HepG2 (cell line): ENCODE results near the gene TMEM19. TPM values are rescaled to one million over a fixed set of nuclear protein-coding genes. Genes with fewer than 3 reads are reported as not detected.
A peak's percentile ranks its signal among the peaks of the same experiment; 100 is the strongest.

Experiments used
- ATAD3A ChIP-seq: sonication (generic); formaldehyde crosslinking; IDR thresholded peaks from 2 replicates; pipeline ENCODE4 v1.4.0; 2020; ENCODE audit warnings: missing genetic modification reagents
- PAF1 ChIP-seq: IDR thresholded peaks from 2 replicates; pipeline ENCODE4 v1.6.1; 2016; ENCODE audit warnings: missing genetic modification reagents, missing compliant biosample characterization
- SALL2 ChIP-seq: sonication (generic); formaldehyde crosslinking; IDR thresholded peaks from 2 replicates; pipeline ENCODE4 v1.8.1; 2023; ENCODE audit warnings: mild to moderate bottlenecking, missing genetic modification reagents, inconsistent platforms
- SRY ChIP-seq: sonication (generic); formaldehyde crosslinking; IDR thresholded peaks from 2 replicates; pipeline ENCODE4 v1.8.0; 2022; ENCODE audit warnings: mild to moderate bottlenecking, missing genetic modification reagents
- ZFY ChIP-seq: sonication (generic); formaldehyde crosslinking; IDR thresholded peaks from 2 replicates; pipeline ENCODE4 v1.4.0; 2020; ENCODE audit warnings: missing genetic modification reagents
- ZNF501 ChIP-seq: sonication (generic); formaldehyde crosslinking; IDR thresholded peaks from 2 replicates; pipeline ENCODE4 v1.5.1; 2020; ENCODE audit warnings: mild to moderate bottlenecking, moderate library complexity, missing genetic modification reagents
- ZNF563 ChIP-seq: sonication (generic); formaldehyde crosslinking; IDR thresholded peaks from 2 replicates; pipeline ENCODE4 v1.8.0; 2022; ENCODE audit warnings: mild to moderate bottlenecking, moderate library complexity, missing genetic modification reagents
- ZNF780A ChIP-seq: sonication (generic); formaldehyde crosslinking; IDR thresholded peaks from 2 replicates; pipeline ENCODE4 v1.8.0; 2022; ENCODE audit warnings: mild to moderate bottlenecking, missing genetic modification reagents, moderate library complexity
- polyA plus RNA-seq, 8 experiments: library from polyadenylated mRNA; depleted of rRNA in 3 of 8; stranded (reverse) in 7 of 8; unstranded in 1 of 8; fragments of >200 nt; fragmentation: Illumina TruSeq in 4 of 8; extraction: Trizol in 4 of 8; gene quantifications; 2 replicates each; pipeline versions ENCODE4 v1.2.1 to v1.2.3, GENCODE V29; 2011 to 2016; ENCODE audit warnings: low read depth in 4 of 8, missing spikeins in 1 of 8, mixed read lengths in 1 of 8; ENCODE audit not compliant: insufficient read depth in 1 of 8
- total RNA-seq, 5 experiments: library from RNA; depleted of rRNA; stranded (reverse); fragments of >200 nt; fragmentation: Illumina TruSeq; extraction: Trizol; gene quantifications; 2 replicates each; pipeline ENCODE4 v1.2.3, GENCODE V29; 2016; ENCODE audit warnings: low read depth in 1 of 5
- TF ChIP-seq, protein P1 (sequence below): IDR thresholded peaks from 2 replicates; pipeline ENCODE4 v1.6.1; 2016; ENCODE audit warnings: low read depth, missing genetic modification reagents, missing compliant biosample characterization
- TF ChIP-seq, protein P2 (sequence below): sonication (generic); formaldehyde crosslinking; IDR thresholded peaks from 2 replicates; pipeline ENCODE4; 2020; ENCODE audit warnings: missing genetic modification reagents, mild to moderate bottlenecking, borderline replicate concordance
- TF ChIP-seq, protein P3 (sequence below): IDR thresholded peaks from 2 replicates; pipeline ENCODE4 v1.6.1; 2016; ENCODE audit warnings: missing compliant biosample characterization, missing genetic modification reagents, borderline replicate concordance
- TF ChIP-seq, protein P4 (sequence below): sonication (generic); formaldehyde crosslinking; IDR thresholded peaks from 2 replicates; pipeline ENCODE4 v1.5.0; 2020; ENCODE audit warnings: mild to moderate bottlenecking, missing genetic modification reagents, borderline replicate concordance

The TMEM19 gene
- total and polyA plus RNA-seq, 2 of the 13 experiments (the other 11 are each of a cell fraction or from before 2014, with no cell fraction given): 16.9 to 22.5 TPM

DNA sequence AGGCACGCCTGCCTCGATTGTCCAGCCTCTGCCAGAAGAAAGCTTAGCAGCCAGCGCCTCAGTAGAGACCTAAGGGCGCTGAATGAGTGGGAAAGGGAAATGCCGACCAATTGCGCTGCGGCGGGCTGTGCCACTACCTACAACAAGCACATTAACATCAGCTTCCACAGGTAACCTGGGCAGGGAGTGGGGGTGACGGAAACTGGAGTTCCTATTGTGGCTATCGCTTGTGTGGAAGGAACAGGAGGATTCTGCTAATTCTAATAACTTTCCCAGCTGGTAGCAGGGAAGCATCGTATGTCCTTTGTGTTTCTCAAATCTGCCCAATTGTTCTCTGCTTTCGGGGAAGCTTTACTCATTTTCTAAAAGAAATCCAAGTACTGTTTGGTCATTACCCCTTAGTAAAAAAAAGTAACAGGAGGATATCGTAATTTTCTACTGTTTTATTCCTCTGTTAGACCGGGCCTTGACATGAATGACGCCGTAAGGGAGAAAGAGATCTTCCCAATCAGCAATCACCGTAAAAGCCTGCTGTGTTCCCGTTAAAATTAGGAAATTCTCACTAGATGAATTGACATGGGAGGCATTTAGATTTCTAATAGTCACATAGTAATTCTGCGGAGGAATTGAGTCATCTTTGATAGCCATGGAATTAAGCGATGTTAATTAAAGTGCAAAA is 21.3 kb upstream of the TMEM19 start (continued):
- TF ChIP-seq, protein P1, sequence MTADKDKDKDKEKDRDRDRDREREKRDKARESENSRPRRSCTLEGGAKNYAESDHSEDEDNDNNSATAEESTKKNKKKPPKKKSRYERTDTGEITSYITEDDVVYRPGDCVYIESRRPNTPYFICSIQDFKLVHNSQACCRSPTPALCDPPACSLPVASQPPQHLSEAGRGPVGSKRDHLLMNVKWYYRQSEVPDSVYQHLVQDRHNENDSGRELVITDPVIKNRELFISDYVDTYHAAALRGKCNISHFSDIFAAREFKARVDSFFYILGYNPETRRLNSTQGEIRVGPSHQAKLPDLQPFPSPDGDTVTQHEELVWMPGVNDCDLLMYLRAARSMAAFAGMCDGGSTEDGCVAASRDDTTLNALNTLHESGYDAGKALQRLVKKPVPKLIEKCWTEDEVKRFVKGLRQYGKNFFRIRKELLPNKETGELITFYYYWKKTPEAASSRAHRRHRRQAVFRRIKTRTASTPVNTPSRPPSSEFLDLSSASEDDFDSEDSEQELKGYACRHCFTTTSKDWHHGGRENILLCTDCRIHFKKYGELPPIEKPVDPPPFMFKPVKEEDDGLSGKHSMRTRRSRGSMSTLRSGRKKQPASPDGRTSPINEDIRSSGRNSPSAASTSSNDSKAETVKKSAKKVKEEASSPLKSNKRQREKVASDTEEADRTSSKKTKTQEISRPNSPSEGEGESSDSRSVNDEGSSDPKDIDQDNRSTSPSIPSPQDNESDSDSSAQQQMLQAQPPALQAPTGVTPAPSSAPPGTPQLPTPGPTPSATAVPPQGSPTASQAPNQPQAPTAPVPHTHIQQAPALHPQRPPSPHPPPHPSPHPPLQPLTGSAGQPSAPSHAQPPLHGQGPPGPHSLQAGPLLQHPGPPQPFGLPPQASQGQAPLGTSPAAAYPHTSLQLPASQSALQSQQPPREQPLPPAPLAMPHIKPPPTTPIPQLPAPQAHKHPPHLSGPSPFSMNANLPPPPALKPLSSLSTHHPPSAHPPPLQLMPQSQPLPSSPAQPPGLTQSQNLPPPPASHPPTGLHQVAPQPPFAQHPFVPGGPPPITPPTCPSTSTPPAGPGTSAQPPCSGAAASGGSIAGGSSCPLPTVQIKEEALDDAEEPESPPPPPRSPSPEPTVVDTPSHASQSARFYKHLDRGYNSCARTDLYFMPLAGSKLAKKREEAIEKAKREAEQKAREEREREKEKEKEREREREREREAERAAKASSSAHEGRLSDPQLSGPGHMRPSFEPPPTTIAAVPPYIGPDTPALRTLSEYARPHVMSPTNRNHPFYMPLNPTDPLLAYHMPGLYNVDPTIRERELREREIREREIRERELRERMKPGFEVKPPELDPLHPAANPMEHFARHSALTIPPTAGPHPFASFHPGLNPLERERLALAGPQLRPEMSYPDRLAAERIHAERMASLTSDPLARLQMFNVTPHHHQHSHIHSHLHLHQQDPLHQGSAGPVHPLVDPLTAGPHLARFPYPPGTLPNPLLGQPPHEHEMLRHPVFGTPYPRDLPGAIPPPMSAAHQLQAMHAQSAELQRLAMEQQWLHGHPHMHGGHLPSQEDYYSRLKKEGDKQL (CRISPR knock-in tag): no peak
- TF ChIP-seq ZNF501 (0 out of 2 replicates have a peak, but pooled peaks have one; percentile 1), SALL2 (CRISPR knock-in tag) (no peak), ATAD3A (no peak), SRY (CRISPR knock-in tag) (0 out of 2 replicates have a peak, but pooled peaks have one; percentile 63), ZNF563 (0 out of 2 replicates have a peak, but pooled peaks have one; percentile 26), ZFY (CRISPR knock-in tag) (peak; percentile 15; the same call in 1 of the 2 replicates), PAF1 (0 out of 2 replicates have a peak, but pooled peaks have one; percentile 40), ZNF780A (CRISPR knock-in tag) (no peak)
- TF ChIP-seq, protein P2, sequence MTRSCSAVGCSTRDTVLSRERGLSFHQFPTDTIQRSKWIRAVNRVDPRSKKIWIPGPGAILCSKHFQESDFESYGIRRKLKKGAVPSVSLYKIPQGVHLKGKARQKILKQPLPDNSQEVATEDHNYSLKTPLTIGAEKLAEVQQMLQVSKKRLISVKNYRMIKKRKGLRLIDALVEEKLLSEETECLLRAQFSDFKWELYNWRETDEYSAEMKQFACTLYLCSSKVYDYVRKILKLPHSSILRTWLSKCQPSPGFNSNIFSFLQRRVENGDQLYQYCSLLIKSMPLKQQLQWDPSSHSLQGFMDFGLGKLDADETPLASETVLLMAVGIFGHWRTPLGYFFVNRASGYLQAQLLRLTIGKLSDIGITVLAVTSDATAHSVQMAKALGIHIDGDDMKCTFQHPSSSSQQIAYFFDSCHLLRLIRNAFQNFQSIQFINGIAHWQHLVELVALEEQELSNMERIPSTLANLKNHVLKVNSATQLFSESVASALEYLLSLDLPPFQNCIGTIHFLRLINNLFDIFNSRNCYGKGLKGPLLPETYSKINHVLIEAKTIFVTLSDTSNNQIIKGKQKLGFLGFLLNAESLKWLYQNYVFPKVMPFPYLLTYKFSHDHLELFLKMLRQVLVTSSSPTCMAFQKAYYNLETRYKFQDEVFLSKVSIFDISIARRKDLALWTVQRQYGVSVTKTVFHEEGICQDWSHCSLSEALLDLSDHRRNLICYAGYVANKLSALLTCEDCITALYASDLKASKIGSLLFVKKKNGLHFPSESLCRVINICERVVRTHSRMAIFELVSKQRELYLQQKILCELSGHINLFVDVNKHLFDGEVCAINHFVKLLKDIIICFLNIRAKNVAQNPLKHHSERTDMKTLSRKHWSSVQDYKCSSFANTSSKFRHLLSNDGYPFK: peak; percentile 21; the same call in 1 of the 2 replicates
- TF ChIP-seq, protein P3, sequence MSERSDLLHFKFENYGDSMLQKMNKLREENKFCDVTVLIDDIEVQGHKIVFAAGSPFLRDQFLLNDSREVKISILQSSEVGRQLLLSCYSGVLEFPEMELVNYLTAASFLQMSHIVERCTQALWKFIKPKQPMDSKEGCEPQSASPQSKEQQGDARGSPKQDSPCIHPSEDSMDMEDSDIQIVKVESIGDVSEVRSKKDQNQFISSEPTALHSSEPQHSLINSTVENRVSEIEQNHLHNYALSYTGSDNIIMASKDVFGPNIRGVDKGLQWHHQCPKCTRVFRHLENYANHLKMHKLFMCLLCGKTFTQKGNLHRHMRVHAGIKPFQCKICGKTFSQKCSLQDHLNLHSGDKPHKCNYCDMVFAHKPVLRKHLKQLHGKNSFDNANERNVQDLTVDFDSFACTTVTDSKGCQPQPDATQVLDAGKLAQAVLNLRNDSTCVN (CRISPR knock-in tag): 0 out of 2 replicates have a peak, but pooled peaks have one; percentile 61
- TF ChIP-seq, protein P4, sequence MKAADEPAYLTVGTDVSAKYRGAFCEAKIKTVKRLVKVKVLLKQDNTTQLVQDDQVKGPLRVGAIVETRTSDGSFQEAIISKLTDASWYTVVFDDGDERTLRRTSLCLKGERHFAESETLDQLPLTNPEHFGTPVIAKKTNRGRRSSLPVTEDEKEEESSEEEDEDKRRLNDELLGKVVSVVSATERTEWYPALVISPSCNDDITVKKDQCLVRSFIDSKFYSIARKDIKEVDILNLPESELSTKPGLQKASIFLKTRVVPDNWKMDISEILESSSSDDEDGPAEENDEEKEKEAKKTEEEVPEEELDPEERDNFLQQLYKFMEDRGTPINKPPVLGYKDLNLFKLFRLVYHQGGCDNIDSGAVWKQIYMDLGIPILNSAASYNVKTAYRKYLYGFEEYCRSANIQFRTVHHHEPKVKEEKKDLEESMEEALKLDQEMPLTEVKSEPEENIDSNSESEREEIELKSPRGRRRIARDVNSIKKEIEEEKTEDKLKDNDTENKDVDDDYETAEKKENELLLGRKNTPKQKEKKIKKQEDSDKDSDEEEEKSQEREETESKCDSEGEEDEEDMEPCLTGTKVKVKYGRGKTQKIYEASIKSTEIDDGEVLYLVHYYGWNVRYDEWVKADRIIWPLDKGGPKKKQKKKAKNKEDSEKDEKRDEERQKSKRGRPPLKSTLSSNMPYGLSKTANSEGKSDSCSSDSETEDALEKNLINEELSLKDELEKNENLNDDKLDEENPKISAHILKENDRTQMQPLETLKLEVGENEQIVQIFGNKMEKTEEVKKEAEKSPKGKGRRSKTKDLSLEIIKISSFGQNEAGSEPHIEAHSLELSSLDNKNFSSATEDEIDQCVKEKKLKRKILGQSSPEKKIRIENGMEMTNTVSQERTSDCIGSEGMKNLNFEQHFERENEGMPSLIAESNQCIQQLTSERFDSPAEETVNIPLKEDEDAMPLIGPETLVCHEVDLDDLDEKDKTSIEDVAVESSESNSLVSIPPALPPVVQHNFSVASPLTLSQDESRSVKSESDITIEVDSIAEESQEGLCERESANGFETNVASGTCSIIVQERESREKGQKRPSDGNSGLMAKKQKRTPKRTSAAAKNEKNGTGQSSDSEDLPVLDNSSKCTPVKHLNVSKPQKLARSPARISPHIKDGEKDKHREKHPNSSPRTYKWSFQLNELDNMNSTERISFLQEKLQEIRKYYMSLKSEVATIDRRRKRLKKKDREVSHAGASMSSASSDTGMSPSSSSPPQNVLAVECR (CRISPR knock-in tag): no peak
